Activated T-cell treated with anti-CD3 and anti-CD28 coated beads, Interleukin-2, amount 50 U/mL, for 72 hours (primary cell): Measurements from ENCODE around the gene SHLD2. TPM values are rescaled to one million over a fixed set of nuclear protein-coding genes. Genes with fewer than 3 reads are reported as not detected.
A peak's percentile ranks its signal among the peaks of the same experiment; 100 is the strongest.
"Not testable (repeated sequence)": the region's sequence is repeated elsewhere in the genome, so short reads cannot be mapped to it uniquely, and the experiment has no call there.

Experiments
- ATAC-seq, 2 donors: fragments of 150-1000 bp; cut with Tn5 transposase; replicated peaks in 1 of 2; 2 replicates each; pipeline ENCODE4 v1.10.0; 2021; ENCODE audit warnings: moderate library complexity in 2 of 2, mild to moderate bottlenecking in 1 of 2
- DNase-seq, 2 donors: peaks; one replicate each; pipeline ENCODE4 v3.0.0; 2021 to 2022; ENCODE audit warnings: mixed read lengths in 1 of 2
- H3K27ac Mint-ChIP-seq: one replicate; pipeline ENCODE4 v1.8.0; 2022; ENCODE audit warnings: mild to moderate bottlenecking, moderate library complexity, mixed read lengths
- H3K27me3 Mint-ChIP-seq: one replicate; pipeline ENCODE4 v1.8.0; 2022; ENCODE audit warnings: low read depth, mixed read lengths
- H3K36me3 Mint-ChIP-seq, 2 donors: one replicate each; pipeline ENCODE4 v1.8.0; 2022; ENCODE audit warnings: mixed read lengths in 2 of 2, mild to moderate bottlenecking in 1 of 2; ENCODE audit not compliant: insufficient read depth in 2 of 2
- H3K4me1 Mint-ChIP-seq: one replicate; pipeline ENCODE4 v1.8.0; 2022; ENCODE audit warnings: low read depth, mixed read lengths
- H3K4me3 Mint-ChIP-seq, 2 donors: one replicate each; pipeline ENCODE4 v1.8.0; 2022; ENCODE audit warnings: mild to moderate bottlenecking in 2 of 2, mixed read lengths in 2 of 2, moderate library complexity in 2 of 2
- H3K9me3 Mint-ChIP-seq, 2 donors: one replicate each; pipeline ENCODE4 v1.8.0; 2022; ENCODE audit warnings: mixed read lengths in 2 of 2
- total RNA-seq, 2 donors: library from RNA; stranded (reverse); gene quantifications; one replicate each; pipeline ENCODE4 v1.2.3, GENCODE V29; 2022

SHLD2 gene
- total RNA-seq, 2 donors from 2014 or later: 28.7 to 33.3 TPM

GRCh38 chr10:87213806-87214205, 118.8 kb downstream of the SHLD2 start:
- not testable (repeated sequence) for H3K4me3 Mint-ChIP-seq, H3K4me1 Mint-ChIP-seq, ATAC-seq

DNA sequence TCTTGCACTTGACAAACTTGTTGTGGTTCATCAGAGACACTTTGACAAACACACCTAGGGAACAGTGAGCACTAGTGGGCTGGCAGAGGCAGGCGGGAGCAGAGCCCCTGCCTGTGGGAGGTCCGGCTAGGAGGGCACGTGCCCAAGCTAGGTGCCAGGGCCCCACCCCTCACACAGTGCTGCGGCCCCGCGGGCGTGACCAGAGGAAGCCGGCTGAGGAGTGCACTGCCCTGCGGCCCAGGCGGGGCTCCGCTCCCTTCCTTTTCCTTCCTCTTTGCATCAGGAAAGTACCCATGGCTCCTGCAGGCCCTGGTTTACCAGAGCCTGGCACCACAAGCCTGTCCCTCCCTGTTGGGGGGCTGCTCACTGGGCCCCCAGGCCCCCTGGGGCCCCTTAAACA, 121.1 kb downstream of the SHLD2 start:
- H3K9me3 Mint-ChIP-seq, H3K36me3 Mint-ChIP-seq, H3K4me1 Mint-ChIP-seq, ATAC-seq, H3K27ac Mint-ChIP-seq, H3K4me3 Mint-ChIP-seq, H3K27me3 Mint-ChIP-seq, DNase-seq: not testable (repeated sequence)

More at GRCh38 chr10:87213806-87214205, 118.8 kb downstream of the SHLD2 start:
- H3K9me3 Mint-ChIP-seq, H3K27me3 Mint-ChIP-seq, DNase-seq, H3K27ac Mint-ChIP-seq, H3K36me3 Mint-ChIP-seq: not testable (repeated sequence)

DNA sequence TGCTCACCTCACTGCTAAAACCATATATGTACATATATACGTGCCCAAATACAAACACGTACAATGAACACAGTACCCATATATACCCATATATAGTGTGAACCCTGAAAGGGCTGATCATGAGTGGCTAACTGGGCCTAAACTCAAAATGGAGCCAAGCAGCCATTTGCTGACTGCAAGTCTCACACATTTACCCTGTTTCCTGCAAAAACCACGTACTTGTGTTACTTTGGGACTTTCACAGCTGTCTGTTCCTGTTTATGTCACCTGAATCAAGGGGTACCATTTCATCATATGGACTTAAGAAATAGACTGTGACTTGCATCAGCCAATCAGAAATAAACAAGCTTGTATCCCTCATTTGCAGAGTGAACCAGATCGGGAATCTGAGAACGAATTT, 124.4 kb downstream of the SHLD2 start:
- not testable (repeated sequence) for DNase-seq, H3K36me3 Mint-ChIP-seq, H3K9me3 Mint-ChIP-seq, H3K27ac Mint-ChIP-seq, H3K4me3 Mint-ChIP-seq, H3K27me3 Mint-ChIP-seq, H3K4me1 Mint-ChIP-seq
- peak; percentile 56 to 73 for ATAC-seq

GRCh38 chr10:87222789-87223188, 127.8 kb downstream of the SHLD2 start:
- not testable (repeated sequence) for ATAC-seq, H3K4me3 Mint-ChIP-seq, H3K27me3 Mint-ChIP-seq, H3K27ac Mint-ChIP-seq, H3K36me3 Mint-ChIP-seq, H3K9me3 Mint-ChIP-seq, DNase-seq, H3K4me1 Mint-ChIP-seq

DNA sequence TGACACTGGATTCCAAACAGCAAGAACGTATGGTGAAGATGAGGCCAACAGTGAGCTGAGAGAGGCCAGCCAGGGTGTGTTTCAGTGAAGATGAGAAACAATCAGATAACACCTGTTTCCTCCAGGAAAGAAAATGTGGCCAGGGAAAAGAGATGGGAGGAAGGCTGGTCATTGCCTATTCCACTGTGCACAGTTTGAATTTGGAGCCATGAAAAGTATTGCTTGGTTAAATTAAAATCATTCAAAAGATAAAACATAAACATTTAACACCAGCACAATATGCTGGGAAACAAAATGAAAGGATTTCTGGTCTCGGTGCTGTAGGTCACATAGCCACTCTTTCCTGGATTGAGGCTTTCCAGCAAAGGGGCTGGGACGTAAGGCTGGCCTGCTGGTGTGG, 130.1 kb downstream of the SHLD2 start, which contains the start of gene NUTM2A:
TSS of gene NUTM2A (plus strand) at position 301 of the 400 bp plus-strand sequence. CDS start 383 bp downstream, outside the sequence.
- ATAC-seq, H3K27ac Mint-ChIP-seq, H3K4me3 Mint-ChIP-seq, DNase-seq, H3K27me3 Mint-ChIP-seq, H3K4me1 Mint-ChIP-seq, H3K36me3 Mint-ChIP-seq, H3K9me3 Mint-ChIP-seq: not testable (repeated sequence)

DNA sequence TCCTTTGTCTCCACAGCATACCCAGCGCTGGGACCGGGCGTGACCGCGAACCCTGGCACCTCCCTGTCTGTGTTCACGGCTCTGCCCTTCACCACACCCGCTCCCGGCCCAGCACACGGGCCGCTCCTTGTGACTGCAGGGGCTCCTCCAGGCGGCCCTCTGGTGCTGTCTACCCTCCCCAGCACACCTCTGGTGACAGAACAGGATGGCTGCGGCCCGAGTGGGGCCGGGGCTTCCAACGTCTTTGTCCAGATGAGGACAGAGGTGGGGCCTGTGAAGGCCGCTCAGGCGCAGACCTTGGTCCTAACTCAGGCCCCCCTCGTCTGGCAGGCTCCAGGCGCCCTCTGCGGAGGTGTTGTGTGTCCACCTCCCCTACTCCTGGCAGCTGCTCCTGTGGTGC, 133.2 kb downstream of the SHLD2 start:
- not testable (repeated sequence) for H3K9me3 Mint-ChIP-seq, H3K27ac Mint-ChIP-seq, ATAC-seq, H3K27me3 Mint-ChIP-seq, H3K4me1 Mint-ChIP-seq, DNase-seq, H3K4me3 Mint-ChIP-seq, H3K36me3 Mint-ChIP-seq

- H3K27ac Mint-ChIP-seq, H3K9me3 Mint-ChIP-seq, H3K4me3 Mint-ChIP-seq, H3K36me3 Mint-ChIP-seq, H3K27me3 Mint-ChIP-seq, H3K4me1 Mint-ChIP-seq, ATAC-seq, DNase-seq: not testable (repeated sequence)
These were observed 134.2 kb downstream of the SHLD2 start for GRCh38 chr10:87229211-87229610.

- ATAC-seq, DNase-seq, H3K4me1 Mint-ChIP-seq, H3K27ac Mint-ChIP-seq, H3K36me3 Mint-ChIP-seq, H3K9me3 Mint-ChIP-seq, H3K27me3 Mint-ChIP-seq, H3K4me3 Mint-ChIP-seq: not testable (repeated sequence)
These were observed 139.8 kb downstream of the SHLD2 start for GRCh38 chr10:87234854-87235253.

DNA sequence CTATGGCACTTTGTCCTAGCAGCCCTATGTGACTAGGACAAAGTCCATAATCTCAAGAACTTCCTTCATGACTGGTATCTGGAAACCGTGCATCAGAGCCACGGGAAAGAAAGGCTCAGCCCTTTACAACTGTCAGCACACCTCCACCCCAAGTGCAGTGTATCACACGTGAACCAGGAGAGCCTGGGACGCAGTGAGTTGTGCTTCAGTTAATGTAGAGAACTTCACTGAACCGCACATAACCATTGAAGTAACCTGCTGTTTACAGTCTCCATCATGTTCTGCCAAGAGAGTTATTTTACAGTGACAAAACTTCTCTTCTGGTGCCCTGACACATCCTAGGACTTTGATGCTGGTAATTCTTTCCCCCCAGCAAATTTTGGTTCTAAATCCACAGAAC, 142.2 kb downstream of the SHLD2 start:
- H3K4me1 Mint-ChIP-seq, H3K27me3 Mint-ChIP-seq, H3K36me3 Mint-ChIP-seq, ATAC-seq, DNase-seq, H3K4me3 Mint-ChIP-seq, H3K9me3 Mint-ChIP-seq, H3K27ac Mint-ChIP-seq: not testable (repeated sequence)

GRCh38 chr10:87239346-87239808, 144.4 kb downstream of the SHLD2 start:
- not testable (repeated sequence) for H3K27me3 Mint-ChIP-seq, DNase-seq, H3K27ac Mint-ChIP-seq, ATAC-seq, H3K4me3 Mint-ChIP-seq, H3K9me3 Mint-ChIP-seq, H3K4me1 Mint-ChIP-seq, H3K36me3 Mint-ChIP-seq

Other genes starting within 250 kb of the SHLD2 start
- gene MMRN2, start 137.6 kb upstream of the SHLD2 start, total RNA-seq: under 1 TPM in 1 of 2 donors, not detected in 1; 0.05 TPM
- not detected for gene SNCG, start 136.6 kb upstream of the SHLD2 start, total RNA-seq
- gene ADIRF, start 126.7 kb upstream of the SHLD2 start, total RNA-seq: not detected
- not detected for gene FAM25A, start 74.9 kb upstream of the SHLD2 start, total RNA-seq
- 100 to 1,000 TPM; 123 to 160 TPM for gene GLUD1, start 363 bp upstream of the SHLD2 start, total RNA-seq
- gene NUTM2A, start 130.2 kb downstream of the SHLD2 start, total RNA-seq: under 1 TPM; 0.19 to 0.35 TPM